ENCODE results near the gene KRTAP4-7.
"Not testable (repeated sequence)": the region's sequence is repeated elsewhere in the genome, so short reads cannot be mapped to it uniquely, and the experiment has no call there.

KRTAP4-7 gene

DNA sequence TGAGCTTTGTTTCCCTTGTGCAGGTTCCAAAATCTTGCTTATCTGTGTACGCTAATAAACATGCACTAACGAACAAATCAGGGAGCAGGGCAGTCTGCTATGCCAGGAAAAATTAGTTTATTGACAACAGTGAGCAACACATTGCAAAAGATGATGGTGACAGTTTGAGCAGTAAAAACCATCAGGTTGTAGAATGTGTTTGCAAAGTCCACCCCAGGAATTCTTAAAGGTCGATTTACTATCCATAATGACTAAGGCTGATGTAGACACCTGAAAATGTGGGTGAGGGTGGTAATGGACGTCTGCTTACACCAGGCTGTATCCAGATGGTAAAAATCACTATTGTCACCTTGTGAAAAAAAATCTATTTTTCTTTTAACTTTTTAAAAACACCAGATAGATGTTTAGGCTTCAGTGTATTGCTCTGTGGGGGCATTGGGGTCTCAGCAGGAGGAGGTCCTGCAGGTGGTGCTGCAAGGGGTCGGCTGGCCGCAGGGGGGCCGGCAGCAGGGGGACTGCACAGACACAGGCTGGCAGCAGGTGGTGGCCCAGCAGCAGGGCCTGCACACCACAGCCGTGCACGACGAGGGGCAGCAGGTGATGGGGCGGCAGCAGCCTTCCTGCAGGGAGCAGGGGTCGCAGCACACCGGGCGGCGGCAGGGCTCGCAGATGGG, 18.8 kb upstream of the KRTAP4-7 start:
- not testable (repeated sequence) for DNase-seq (ENCODE audit: low read depth)

DNA sequence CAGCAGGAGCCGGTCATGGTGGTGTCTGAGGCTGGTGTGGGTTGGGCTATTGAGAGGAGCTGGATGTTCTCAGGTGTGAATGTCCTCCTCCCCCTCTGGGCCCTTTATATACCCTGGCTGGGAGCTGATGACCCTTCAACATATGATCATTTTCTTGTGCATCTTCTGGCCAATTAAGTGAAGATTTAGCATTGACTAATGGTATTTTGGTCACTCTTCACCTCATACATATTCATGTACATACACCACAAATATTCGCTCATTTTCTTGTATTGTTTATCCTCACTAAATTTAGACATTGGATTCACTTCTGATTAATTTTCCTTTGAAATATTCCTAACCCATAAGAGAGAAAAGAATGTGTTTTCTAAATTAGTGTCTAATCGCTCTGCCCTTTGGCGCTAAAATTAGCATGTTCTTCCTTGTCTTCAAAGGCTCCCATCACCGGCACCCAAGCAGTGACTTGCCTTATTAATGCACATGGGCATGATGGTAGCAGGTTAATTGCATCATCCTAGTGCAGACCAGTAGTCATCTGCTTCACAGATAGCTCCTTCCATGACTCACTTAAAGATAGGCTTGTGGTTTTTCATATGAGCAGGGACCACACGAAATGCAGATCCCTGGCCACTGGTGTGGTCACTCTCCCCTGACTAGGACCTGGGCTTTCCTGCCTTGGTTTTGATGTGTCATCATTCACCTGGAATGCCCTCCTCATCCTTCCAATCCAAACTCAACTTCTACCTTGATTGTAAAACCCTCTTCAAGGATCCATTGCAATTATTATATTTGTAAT, 17.9 kb upstream of the KRTAP4-7 start, which contains the start of gene KRTAP2-4:
TSS of gene KRTAP2-4 (minus strand) at position 51 of the 796 bp plus-strand sequence. CDS start at position 17, 34 bp downstream.
- no peak for DNase-seq (ENCODE audit: low read depth)

DNA sequence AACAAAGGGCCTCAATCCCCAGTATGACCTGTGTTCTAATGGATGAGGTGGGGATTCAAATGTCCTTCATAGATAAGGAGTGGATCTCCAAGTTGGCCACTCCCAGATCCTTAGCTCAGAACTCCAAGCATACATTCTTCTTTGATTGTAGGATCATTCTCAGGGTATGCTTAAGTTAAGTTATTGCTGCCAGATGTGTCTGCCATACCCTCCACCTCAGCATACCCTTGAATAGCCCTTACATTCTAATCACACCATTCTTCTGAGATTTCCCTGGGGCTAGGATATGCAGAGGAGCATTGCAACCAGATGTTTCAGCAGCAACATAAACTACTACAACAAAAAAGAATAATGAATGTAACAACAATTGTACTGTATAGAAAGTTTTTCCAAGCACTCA, 16.7 kb upstream of the KRTAP4-7 start:
- no peak for DNase-seq (ENCODE audit: low read depth)

DNA sequence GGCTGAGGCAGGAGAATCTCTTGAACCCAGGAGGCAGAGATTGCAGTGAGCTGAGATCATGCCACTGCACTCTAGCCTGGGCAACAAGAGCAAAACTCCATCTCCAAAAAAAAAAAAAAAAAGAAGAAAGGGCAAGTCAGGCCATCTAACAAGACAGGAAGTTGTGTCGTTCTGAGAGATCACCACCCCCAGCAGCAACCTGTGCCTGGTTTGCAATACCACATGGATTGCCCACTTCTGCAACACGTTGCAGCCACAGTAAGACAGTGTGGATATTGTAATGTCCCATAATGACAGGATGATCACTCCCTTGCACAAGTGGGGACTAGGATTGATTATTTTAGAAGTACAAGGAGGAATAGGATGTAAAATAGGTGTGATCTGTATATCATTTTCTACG, 14.9 kb upstream of the KRTAP4-7 start:
- DNase-seq (ENCODE audit: low read depth) = no peak

DNA sequence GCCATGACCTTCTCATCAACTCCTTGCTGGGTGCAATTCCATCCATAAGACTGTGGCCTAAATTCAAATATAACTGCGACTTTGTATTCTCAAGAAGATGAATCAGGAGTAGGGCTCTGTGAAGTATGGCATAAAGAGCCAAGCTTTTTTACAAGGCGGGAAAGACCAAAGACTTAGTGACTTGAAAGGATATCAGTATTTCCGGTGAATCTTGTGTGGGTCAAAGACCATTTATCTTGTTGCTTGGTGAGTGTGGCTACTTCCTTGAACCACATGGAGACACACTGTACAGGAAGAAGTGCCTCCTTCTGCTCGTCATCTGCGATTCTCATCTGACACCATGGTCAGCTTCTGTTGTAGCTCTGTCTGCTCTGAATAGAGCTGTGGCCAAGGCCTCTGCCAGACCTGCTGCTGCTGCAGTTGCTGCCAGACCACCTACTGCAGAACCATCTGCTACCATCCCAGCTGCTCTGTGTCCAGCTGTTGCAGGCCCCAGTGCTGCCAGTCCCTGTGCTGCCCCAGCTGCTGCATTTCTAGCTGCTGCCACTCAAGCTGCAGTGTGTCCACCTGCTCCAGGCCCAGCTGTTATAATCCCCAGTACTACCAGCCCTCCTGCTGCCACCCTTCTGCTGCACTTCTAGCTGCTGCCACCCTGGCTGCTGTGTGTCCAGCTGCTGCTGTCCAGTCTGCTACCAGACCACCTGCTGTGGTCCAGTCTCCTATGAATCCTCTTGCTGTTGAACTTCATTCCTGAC, 12.2 kb upstream of the KRTAP4-7 start:
- no peak for DNase-seq (ENCODE audit: low read depth)

DNA sequence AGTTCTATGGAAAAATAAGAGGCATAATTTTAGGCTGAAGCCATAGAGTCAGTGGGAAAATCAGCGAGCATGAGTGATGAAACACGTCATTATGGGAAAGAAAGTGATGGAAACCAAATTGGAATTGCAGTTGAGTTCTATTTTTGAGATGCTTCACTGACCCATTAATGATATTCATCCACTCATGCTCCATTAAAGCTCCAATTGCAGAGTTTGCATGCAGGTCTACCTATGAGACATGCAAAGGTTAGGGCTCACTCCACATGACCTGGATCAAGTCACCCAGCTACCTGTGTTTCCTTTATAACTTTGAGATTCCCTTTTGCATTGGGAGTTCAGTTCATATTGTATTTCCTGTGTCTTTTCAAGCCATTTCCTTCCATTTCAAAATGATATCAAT, 10.3 kb upstream of the KRTAP4-7 start:
- DNase-seq (ENCODE audit: low read depth) = no peak

DNA sequence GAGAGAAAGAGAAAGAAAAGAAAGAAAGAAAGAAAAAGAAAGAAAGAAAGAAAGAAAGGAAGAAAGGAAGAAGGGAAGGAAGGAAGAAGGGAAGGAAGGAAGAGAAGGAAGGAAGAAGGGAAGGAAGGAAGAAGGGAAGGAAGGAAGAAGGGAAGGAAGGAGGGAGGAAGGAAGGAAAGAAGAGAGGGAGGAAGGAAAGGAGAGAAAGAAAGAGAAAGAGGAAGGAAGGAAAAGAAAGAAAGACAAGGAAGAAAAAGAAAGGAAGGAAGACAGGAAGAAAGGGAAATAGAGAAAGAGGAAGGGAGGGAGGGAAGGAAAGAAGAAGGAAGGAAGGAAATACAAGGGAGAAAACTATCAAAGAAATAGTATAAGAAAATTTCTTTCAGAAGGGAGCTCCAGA, 7.2 kb upstream of the KRTAP4-7 start:
- no peak for DNase-seq (ENCODE audit: low read depth)

DNA sequence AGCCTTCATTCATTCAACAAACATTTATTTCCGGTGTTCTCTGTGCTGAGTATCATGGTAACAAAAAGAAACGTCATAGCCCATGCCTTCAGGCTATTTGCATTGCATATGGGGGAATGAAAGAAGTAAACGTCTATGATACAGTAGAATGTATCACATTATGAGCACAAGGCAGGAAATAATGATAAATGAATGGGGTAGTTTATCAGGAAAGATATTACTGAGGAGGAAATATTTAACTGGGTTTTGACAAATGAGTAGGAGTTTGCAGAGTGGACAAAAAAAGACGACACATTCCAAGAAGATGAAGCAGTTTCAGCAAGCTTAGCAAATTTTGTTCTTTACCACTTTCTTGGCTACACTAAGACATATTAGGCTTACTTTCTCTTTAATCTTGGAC, 1.3 kb upstream of the KRTAP4-7 start:
- DNase-seq (ENCODE audit: low read depth) = no peak

DNA sequence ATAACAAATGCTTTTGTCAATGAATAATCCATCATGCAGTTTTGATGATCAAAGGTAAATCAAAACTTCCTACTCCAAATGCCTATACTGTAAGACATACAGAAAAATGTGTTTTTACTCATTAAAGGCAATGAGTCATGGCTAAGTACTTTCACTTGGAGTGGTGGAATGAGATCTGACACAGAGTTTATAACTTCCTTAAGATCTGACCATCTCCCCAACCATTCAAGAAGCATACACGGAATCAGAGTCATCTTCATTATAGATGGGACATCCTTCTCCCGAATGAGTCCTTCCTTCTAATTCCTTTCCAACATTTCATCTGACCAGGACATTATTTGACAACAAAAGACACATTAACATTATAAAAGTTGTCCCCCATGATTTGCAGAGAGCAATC, 523 bp upstream of the KRTAP4-7 start:
- not testable (repeated sequence) for DNase-seq (ENCODE audit: low read depth)

DNA sequence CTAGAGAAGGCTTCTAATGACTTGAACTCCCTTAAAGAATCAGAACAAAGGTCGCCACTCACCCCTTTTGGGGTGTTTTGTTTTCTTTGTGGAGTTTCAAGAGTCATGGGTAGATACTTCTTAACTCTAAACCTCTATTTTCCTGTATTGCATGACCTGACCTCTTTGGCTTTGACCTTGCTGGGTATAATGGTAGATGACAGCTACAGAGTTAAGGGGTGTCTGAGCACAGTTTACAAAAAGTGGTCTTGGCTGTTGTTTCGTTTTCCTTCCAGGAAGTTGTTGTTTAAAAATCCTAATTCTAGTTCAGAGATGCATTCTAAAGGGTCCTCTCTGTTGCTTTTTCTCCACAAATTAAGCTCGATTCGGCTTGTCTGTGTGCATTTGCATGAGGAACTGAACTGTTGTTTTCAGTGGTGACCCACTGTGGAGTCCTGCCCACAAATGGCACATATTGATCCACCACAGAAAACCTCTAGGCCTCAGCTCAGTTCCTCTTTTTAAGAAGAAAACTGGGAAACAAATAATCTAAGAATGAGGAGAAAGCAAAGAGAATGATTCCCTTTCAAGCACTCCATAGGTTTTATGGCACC, 4.9 kb downstream of the KRTAP4-7 start:
- not testable (repeated sequence) for DNase-seq (ENCODE audit: low read depth)

DNA sequence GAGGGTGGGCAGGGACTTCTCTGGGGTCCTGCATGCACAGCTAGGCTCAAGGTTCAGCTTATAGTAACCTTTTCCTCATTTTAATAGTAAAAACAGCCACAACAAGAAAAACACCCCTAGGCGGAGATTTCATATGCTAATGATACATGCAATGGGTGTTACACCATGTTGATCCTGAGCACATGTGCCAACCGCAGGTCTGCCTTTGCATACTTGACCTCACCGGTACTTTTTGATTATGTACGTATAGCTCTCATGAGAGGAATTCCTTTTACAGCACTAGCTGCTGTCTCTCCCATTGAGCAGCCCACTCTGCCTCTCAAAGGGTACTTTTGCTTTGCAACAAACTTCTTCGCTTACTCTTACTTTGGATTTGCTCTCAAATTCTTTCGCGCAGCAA, 12.1 kb downstream of the KRTAP4-7 start:
- no peak for DNase-seq (ENCODE audit: low read depth)

DNA sequence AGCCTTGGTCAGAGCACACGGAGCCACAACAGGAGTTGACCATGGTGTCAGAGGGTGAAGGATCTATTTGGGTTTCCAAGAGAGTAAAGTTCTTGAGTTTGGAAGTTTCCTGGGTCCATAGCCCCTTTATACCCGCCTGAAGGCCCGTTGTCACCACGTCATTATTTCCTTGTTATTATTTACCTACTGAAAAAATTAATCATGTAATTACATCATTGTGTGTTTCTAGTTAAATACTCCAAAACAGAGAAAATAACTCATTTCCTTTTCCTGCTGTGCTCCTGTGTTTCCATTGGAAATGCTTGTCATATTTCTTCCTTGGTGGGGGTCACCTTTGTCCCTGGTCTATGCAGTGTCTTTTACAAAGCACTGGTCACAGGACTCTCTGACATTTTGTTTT, 14.1 kb downstream of the KRTAP4-7 start, which contains the start of gene KRTAP4-8:
TSS of gene KRTAP4-8 (minus strand) at position 101 of the 400 bp plus-strand sequence. CDS start at position 43, 58 bp downstream.
- DNase-seq (ENCODE audit: low read depth) = no peak

DNA sequence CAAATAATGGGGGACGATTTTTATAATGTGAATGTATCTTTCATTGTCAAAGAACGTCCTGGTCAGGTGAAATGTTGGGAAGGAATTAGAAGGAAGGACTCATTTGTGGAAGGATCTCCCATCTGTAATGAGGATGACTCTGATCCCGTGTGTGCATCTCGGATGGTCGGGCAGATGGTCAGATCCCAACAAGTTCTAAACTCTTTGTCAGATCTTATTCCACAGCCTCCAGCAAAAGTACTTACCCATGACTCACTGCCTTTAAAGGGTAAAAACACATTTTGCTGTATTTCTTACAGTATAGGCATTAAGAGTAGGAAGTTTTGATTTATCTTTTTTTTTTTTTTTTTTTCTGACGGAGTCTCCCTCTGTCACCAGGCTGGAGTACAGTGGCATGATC, 14.5 kb downstream of the KRTAP4-7 start:
- no peak for DNase-seq (ENCODE audit: low read depth)

DNA sequence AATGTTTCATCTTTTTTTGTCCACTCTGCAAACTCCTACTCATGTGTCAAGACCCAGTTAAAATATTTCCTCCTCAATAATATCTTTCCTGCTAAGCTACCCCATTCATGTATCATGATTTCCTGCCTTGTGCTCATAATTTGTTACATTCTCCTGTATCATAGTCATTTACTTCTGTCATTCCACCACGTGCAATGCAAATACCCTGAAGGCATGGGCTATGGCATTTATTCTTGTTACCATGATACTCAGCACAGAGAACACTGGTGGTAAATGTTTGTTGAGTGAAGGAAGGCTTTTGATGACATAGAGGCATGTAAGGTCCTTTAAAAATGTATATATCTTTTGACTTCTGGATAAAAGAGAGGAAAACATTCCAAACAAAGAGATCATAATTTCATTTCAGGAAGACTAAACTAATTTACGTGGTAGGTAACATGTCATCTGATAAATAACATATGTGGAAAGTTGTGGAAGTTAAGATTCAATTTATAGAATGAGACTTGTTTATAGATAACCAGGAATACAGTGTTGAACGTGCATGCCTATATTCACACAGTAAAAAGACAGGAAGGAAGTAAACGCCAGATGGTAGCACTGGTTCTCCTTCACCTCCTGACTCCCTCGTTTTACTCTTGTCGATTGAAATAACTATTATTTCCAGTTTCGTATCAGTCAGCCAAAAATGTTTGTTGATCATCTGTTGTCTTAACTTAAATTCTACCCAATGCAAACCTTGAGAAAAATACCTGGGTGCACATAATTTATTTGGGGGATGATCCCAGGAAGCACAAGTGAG, 15.9 kb downstream of the KRTAP4-7 start:
- not testable (repeated sequence) for DNase-seq (ENCODE audit: low read depth)

DNA sequence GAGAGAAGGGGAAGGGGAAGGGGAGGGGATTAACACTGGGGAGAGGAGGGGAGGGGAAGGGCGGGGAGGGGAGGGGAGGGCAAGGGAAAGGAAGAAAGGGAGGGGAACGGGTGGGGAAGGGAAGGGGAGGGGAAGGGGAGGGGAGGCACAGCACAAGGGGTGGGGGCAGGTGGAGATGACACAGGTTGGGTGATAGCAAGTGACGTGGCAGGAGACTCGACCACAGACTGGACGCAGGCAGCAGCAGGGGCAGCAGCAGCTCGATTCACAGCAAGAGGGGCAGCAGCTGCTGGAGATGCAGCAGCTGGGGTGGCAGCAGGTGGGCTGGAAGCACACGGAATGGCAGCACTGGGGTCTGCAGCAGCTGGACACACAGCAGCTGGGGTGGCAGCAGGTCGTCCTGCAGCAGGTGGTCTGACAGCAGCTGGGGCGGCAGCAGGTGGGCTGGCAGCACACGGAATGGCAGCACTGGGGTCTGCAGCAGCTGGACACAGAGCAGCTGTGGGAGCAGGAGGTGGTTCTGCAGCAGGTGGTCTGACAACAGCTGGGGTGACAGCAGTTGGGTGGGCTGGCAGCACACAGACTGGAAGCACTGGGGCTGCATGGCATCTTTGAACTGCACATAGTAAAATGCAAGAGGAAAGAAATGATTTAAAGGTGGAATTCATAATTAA, 17.8 kb downstream of the KRTAP4-7 start, which contains the start of gene KRTAP4-16:
TSS of gene KRTAP4-16 (minus strand) at position 624 of the 674 bp plus-strand sequence. CDS start at position 624, 0 bp downstream.
- DNase-seq (ENCODE audit: low read depth) = no peak

DNA sequence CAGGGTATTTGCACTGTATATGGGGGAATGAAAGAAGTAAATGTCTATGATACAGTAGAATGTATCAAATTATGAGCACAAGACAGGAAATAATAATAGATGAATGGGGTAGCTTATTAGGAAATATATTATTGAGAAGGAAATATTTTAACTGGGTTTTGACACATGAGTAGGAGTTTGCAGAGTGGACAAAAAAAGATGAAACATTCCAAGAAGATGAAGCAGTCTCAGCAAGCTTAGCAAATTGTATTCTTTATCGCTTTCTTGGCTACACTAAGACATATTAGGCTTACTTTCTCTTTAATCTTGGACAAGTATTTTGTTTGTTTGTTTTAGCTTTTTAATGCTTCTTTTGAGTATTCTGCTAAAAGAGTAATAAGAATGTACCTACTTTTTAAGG, 19.9 kb downstream of the KRTAP4-7 start:
- no peak for DNase-seq (ENCODE audit: low read depth)

DNA sequence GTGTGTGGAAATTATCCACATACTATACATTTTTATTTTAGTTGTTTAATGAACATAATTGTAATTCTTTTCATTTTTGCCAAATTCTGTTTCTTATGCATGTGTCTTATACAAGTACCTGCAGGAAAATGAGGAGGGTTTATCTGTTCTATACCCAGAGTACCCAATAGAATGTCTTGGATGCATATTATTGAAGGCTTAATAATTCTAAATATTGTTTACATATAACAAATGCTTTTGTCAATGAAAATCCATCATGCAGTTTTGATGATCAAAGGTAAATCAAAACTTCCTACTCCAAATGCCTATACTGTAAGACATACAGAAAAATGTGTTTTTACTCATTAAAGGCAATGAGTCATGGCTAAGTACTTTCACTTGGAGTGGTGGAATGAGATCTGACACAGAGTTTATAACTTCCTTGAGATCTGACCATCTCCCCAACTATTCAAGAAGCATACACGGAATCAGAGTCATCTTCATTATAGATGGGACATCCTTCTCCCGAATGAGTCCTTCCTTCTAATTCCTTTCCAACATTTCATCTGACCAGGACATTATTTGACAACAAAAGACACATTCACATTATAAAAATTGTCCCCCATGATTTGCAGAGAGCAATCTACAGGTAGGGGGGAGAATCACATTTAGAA, 20.6 kb downstream of the KRTAP4-7 start:
- not testable (repeated sequence) for DNase-seq (ENCODE audit: low read depth)

DNA sequence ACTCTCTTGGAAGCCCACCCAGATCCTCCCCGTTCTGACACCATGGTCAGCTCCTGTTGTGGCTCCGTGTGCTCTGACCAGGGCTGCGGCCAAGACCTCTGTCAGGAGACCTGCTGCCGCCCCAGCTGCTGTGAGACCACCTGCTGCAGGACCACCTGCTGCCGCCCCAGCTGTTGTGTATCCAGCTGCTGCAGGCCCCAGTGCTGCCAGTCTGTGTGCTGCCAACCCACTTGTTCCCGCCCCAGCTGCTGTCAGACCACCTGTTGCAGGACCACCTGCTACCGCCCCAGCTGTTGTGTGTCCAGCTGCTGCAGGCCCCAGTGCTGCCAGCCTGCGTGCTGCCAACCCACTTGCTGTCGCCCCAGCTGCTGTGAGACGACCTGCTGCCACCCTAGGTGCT, 21.4 kb downstream of the KRTAP4-7 start, which contains the start of gene KRTAP4-9:
TSS of gene KRTAP4-9 (plus strand) at position 43 of the 400 bp plus-strand sequence. CDS start at position 43, 0 bp downstream.
- not testable (repeated sequence) for DNase-seq (ENCODE audit: low read depth)

DNA sequence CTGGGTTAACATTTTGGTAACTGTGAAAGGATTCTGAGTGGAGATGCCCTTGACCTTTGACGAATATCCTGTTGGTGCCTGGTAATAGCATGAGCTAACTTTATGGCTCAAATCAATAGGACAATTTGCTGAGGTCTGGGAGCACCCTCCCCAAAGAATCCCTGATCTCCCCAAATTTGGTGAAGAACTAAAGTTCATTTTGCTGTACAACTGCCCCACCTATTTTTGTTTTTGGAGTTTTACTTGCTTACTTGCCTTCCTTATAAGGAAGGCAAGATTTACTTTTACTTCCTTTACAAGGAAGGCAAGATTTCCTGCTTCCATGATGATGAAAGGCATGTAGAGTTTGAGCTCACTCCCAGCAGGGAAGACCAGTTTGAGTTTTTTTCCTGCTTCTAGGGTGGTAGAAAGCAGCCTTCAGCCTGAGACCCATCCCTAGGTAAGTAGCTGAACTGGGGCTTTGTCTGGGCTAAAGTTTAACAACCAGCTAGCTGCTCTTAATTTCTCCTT, 24.0 kb downstream of the KRTAP4-7 start:
- DNase-seq (ENCODE audit: low read depth) = no peak
